COLO829 (cell line): ENCODE data around the gene ME2.
"Not testable (repeated sequence)": the region's sequence is repeated elsewhere in the genome, so short reads cannot be mapped to it uniquely, and the experiment has no call there.

Experiments
- DNase-seq: peaks from one replicate; pipeline ENCODE4 v3.0.0; 2012; ENCODE audit warnings: low spot score

ME2 gene

DNA sequence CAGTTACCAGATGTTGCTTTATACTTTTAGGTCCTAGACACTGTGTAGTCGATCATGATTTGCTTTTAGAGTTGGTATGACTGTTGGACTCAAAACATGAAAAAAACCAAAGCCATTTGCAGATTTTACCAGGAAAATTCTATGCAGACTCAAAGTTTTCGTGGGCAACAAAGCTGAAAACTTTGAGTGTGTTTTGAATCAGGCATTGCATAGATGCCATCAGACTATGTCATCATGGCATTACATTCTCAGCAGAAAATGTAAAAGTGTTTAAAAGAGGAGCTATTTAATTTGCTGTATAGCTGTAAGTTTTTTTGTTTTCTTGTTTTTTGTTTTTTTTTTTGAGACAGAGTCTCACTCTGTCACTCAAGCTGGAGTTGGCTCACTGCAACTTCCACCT, 45.5 kb downstream of the ME2 start:
- DNase-seq, result no peak

GRCh38 chr18:50926521-50926920, 47.6 kb downstream of the ME2 start:
- DNase-seq, result no peak

DNA sequence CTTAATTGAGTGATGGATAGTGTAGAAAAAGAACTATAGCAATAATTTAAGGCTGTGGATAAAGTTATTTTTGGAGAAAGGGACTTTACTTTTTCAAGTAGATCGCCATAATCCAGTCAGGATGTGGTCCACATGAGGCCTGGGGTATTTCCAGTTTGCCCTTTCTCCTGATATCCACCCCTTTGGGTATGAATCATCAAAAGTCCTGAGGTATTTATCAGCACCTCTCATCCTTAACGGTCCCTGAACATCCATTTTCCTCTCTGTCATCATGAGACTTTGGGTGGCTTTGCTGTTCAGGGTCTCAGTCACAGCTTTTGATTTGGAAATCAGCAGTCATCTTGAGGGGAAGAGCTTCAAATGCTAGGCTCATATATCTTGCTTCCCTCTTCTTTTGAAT, 49.6 kb downstream of the ME2 start:
- DNase-seq, result no peak

DNA sequence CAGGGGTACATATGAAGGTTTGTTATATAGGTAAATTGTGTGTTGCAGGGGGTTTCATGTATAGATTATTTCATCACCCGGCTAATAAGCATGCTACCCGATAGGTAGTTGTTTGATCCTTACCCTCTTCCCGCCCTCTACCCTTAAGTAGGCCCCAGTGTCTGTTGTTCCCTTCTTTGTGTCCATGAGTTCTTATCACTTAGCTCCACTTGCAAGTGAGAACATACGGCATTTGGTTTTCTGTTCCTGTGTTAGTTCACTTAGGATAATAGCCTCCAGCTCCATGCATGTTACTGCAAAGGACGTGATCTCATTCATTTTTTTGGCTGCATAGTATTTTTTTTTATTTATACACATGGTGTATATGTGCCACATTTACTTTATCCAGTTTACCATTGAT, 54.8 kb downstream of the ME2 start:
- no peak for DNase-seq

DNA sequence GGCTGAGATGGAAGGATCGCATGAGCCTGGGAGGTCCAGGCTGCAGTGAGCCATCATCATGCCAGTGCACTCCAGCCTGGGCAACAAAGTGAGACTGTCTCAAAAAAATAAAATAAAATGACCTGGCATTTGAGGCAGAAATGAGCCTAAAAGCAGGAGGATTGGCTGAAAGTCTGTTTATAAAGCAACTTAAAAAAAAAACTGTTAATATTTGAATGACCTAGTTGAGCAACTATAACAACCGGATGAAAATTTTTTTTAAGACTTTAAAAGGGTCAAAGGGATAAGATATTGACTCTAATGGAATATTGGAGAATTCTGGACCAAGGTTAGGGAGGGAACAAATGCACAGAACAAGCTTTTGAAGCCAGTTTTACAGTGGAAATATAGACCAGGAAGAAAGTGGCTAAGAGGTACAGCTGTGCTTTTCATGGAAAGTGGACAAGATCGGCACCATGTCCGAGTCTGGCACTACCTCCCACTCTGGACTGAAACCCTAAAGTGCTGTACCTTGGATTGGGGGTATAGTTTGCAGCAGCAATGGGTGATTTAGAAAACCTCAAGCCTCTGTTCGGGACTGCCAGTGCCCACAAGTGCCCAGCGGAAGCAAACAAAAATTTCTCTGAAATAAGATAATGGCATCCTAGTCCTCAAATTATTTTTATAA, 55.8 kb downstream of the ME2 start:
- DNase-seq, result no peak

GRCh38 chr18:50935493-50936191, 56.7 kb downstream of the ME2 start:
- no peak for DNase-seq

DNA sequence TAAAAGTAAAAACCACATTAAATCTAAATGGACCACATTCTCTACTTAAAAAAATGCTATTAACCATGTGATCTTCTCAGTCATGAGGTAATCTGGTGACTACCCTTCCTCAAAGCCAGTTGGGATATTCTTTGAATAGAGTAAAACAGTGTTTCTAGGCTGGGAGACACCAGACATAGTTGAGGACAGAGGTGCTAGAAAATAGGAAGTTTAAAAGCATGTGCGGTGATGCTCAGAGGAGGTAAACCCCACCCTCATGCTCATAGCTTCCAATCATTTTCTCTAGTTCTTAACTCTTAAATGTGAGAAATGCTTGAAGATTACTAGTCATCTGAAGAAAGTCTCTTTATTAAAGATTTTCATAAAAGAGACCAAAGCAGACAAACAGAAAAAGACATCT, 58.3 kb downstream of the ME2 start:
- DNase-seq, result no peak

- no peak for DNase-seq
Observed at GRCh38 chr18:50938912-50939311, 60.0 kb downstream of the ME2 start.

- DNase-seq, result no peak
Observed at GRCh38 chr18:50944245-50944932, 65.5 kb downstream of the ME2 start.

- DNase-seq, result not testable (repeated sequence)
Observed at GRCh38 chr18:50945918-50946317, 67.0 kb downstream of the ME2 start.

GRCh38 chr18:50947899-50948298, 69.0 kb downstream of the ME2 start:
- DNase-seq, result peak; percentile 68

DNA sequence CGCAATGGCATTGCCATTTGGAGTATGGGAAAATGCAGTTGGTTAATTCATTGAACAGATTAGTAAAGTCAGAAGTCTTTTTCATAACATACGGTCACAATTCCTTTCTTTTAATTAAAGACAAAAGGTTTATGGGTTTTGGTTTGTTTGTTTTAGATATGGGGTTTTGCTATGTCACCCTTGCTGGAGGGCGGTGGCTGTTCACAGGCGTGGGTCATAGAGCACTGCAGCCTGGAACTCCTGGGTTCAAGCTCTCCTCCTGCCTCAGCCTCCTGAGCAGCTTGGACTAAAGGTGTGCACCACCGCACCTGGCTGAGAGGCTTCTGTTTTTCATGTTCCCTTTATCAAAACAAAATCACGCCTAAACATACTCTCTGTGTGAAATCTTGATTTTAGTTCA, 70.3 kb downstream of the ME2 start:
- DNase-seq, result no peak

DNA sequence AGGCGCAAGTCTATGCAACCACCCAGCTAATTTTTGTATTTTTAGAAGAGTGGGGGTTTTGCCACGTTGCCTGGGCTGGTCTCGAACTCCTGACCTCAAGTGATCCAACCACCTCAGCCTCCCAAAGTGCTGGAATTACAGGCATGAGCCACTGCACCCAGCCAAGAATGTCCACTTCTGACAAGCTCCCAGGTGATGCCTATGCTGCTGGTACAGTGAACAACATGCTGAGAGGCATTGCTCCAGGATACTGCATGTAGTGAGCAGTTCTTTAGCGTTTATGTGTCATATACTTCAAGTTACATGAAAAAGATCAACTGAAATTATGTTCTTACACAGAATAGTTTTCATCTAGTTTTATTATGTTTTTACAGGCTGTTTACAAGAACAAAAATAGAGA, 71.7 kb downstream of the ME2 start:
- no peak for DNase-seq

- no peak for DNase-seq
Observed at GRCh38 chr18:50953822-50954221, 74.9 kb downstream of the ME2 start.

GRCh38 chr18:50955253-50955652, 76.3 kb downstream of the ME2 start:
- DNase-seq, result no peak

DNA sequence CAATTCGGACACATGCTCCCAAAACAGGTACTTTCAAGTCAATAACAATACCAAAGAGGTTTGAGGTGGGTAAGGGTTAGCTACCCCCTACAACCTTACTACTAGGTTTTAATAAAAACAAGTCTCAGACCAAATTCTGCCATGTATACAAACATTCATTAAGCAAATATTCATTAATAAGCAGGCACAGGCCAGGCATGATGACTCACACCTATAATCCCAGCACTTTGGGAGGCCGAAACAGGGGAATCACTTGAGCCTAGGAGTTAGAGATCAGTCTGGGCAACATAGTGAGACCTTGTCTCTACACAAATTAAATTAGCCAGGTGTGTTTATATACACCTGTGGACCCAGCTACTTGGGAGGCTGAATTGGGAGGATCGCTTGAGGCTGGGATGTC, 77.2 kb downstream of the ME2 start:
- DNase-seq, result no peak

DNA sequence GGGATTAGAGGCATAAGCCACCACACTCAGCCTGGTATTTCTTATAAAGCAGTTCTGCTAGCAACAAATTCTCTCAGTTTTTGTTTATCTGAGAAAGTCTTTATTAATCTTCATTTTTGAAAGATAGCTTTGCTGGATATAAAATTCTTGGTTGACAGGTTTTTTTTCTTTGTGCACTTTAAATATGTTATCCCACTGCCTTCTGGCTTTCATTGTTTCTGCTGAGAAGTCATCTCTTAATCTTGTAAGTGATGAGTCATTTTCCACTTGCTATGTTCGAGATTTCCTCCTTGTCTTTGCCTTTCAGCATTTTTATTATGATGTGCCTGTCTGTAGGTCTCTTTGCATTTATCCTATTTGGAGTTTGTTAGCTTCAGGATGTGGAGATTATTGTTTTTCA, 83.1 kb downstream of the ME2 start:
- DNase-seq, result no peak

- peak; percentile 66 for DNase-seq
Observed at GRCh38 chr18:50967714-50968661, 89.1 kb downstream of the ME2 start, which contains the start of gene ELAC1. TSS of gene ELAC1 (plus strand) at chr18:50968040. CDS start at chr18:50974405, 6,365 bp downstream.

DNA sequence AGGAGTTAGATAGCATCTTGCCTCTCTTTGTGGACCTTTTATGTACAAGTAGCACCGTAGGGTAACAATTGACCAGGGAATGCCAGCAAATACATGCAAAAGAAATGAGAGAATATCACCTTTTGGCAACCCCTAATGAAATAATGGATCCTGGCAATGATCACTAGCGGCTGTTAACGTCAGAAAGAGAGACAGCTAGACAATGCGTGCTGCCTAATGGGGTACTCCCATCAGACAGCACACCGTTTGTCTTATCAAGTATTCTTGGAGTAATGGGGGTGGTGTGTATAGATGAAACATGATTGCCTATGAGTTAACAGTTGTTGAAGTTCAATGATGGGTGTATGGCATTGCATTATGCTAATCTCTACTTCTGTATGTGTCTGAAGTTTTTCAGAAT, 90.5 kb downstream of the ME2 start:
- no peak for DNase-seq

- no peak for DNase-seq
Observed at GRCh38 chr18:50970006-50970405, 91.1 kb downstream of the ME2 start.

DNA sequence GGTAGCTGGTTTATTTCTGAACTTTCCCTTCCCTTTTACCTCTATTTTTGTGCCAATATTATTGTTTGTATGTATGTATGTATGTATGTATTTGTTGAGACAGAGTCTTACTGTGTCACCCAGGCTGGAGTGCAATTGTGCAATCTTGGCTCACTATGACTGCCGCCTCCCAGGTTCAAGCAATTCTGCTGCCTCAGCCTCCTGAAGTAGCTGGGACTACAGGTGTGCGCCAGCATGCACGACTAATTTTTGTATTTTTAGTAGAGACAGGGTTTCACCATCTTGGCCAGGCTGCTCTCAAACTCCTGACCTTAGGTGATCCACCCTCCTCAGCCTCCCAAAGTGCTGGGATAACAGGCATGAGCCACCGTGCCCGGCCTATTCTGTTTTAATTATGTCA, 93.5 kb downstream of the ME2 start:
- not testable (repeated sequence) for DNase-seq
